H9 (cell line): Measurements from ENCODE around the gene NEURL3. TPM values are rescaled to one million over a fixed set of nuclear protein-coding genes. Genes with fewer than 3 reads are reported as not detected.

Source experiments
- DNase-seq: peaks from one replicate; pipeline ENCODE4 v3.0.0-alpha.2; 2017
- H2AFZ ChIP-seq: one replicate; pipeline ENCODE4 v1.6.1; 2013; ENCODE audit warnings: mild to moderate bottlenecking, low read length, control low read depth, moderate library complexity
- H2AK5ac ChIP-seq: 2 replicates; pipeline ENCODE4 v1.6.1; 2013; ENCODE audit warnings: low read length, control low read depth, mixed read lengths; ENCODE audit not compliant: insufficient read length
- H2BK120ac ChIP-seq: one replicate; pipeline ENCODE4 v1.6.1; 2013; ENCODE audit warnings: low read depth, mild to moderate bottlenecking, low read length, control low read depth, inconsistent platforms; ENCODE audit not compliant: poor library complexity, severe bottlenecking
- H2BK12ac ChIP-seq: 2 replicates; pipeline ENCODE4 v1.6.1; 2013; ENCODE audit warnings: low read length, control low read depth, mixed read lengths, low read depth; ENCODE audit not compliant: insufficient read length
- H2BK15ac ChIP-seq: 2 replicates; pipeline ENCODE4 v1.6.1; 2013; ENCODE audit warnings: low read depth, low read length, control low read depth
- H2BK20ac ChIP-seq: one replicate; pipeline ENCODE4 v1.6.1; 2013; ENCODE audit warnings: low read depth, mild to moderate bottlenecking, low read length, control low read depth, inconsistent platforms; ENCODE audit not compliant: poor library complexity, severe bottlenecking
- H2BK5ac ChIP-seq: 2 replicates; pipeline ENCODE4 v1.6.1; 2013; ENCODE audit warnings: low read length, control low read depth, mixed read lengths; ENCODE audit not compliant: insufficient read length
- H3K14ac ChIP-seq: 2 replicates; pipeline ENCODE4 v1.6.1; 2013; ENCODE audit warnings: low read length, control low read depth; ENCODE audit not compliant: insufficient read depth
- H3K18ac ChIP-seq: 2 replicates; pipeline ENCODE4 v1.6.1; 2013; ENCODE audit warnings: low read depth, mild to moderate bottlenecking, mixed read lengths, low read length, control low read depth; ENCODE audit not compliant: insufficient read length
- H3K23ac ChIP-seq: 2 replicates; pipeline ENCODE4 v1.6.1; 2013; ENCODE audit warnings: low read length, control low read depth, mixed read lengths, low read depth; ENCODE audit not compliant: insufficient read length
- H3K23me2 ChIP-seq: 2 replicates; pipeline ENCODE4 v1.6.1; 2013; ENCODE audit warnings: low read depth, mild to moderate bottlenecking, mixed read lengths, low read length, control low read depth; ENCODE audit not compliant: insufficient read length, poor library complexity, severe bottlenecking
- H3K27ac ChIP-seq: 2 replicates; pipeline ENCODE4 v1.5.1; 2013; ENCODE audit warnings: low read length, control low read depth, mixed read lengths, low read depth; ENCODE audit not compliant: insufficient read length
- H3K27me3 ChIP-seq: 2 replicates; pipeline ENCODE4 v1.6.1; 2013; ENCODE audit warnings: low read length, control low read depth, inconsistent platforms; ENCODE audit not compliant: insufficient read depth
- H3K4ac ChIP-seq: 2 replicates; pipeline ENCODE4 v1.6.1; 2013; ENCODE audit warnings: low read depth, mild to moderate bottlenecking, control low read depth, inconsistent platforms, low read length, moderate library complexity
- H3K4me1 ChIP-seq: 2 replicates; pipeline ENCODE4 v1.6.1; 2013; ENCODE audit warnings: low read length, control low read depth, inconsistent platforms; ENCODE audit not compliant: insufficient read depth
- H3K4me2 ChIP-seq: 2 replicates; pipeline ENCODE4 v1.6.1; 2013; ENCODE audit warnings: low read length, control low read depth, mixed read lengths; ENCODE audit not compliant: insufficient read length, insufficient read depth
- H3K56ac ChIP-seq: 2 replicates; pipeline ENCODE4 v1.6.1; 2013; ENCODE audit warnings: low read depth, mild to moderate bottlenecking, mixed read lengths, low read length, control low read depth; ENCODE audit not compliant: insufficient read length
- H3K79me1 ChIP-seq: 2 replicates; pipeline ENCODE4 v1.6.1; 2013; ENCODE audit warnings: low read depth, mild to moderate bottlenecking, moderate library complexity, low read length, control low read depth, inconsistent platforms; ENCODE audit not compliant: insufficient read depth, poor library complexity, severe bottlenecking
- H3K79me2 ChIP-seq: 2 replicates; pipeline ENCODE4 v1.6.1; 2013; ENCODE audit warnings: low read length, control low read depth, inconsistent platforms; ENCODE audit not compliant: insufficient read depth
- H3K9ac ChIP-seq: 2 replicates; pipeline ENCODE4 v1.6.1; 2013; ENCODE audit warnings: low read length, control low read depth, mixed read lengths; ENCODE audit not compliant: insufficient read length; ENCODE audit errors: extremely low read depth
- H3K9me3 ChIP-seq: one replicate; pipeline ENCODE4 v1.6.1; 2013; ENCODE audit warnings: low read depth, low read length, inconsistent platforms; ENCODE audit not compliant: control insufficient read depth
- H3T11ph ChIP-seq: one replicate; pipeline ENCODE4 v1.6.1; 2013; ENCODE audit warnings: mild to moderate bottlenecking, low read length, control low read depth, inconsistent platforms
- H4K20me1 ChIP-seq: one replicate; pipeline ENCODE4 v1.6.1; 2013; ENCODE audit not compliant: control insufficient read depth, insufficient read length, insufficient read depth
- H4K5ac ChIP-seq: 2 replicates; pipeline ENCODE4 v1.6.1; 2013; ENCODE audit warnings: low read depth, mild to moderate bottlenecking, mixed read lengths, low read length, control low read depth; ENCODE audit not compliant: insufficient read length
- H4K8ac ChIP-seq: replicated peaks from 2 replicates; pipeline ENCODE4 v1.6.1; 2013; ENCODE audit warnings: low read length, control low read depth, mixed read lengths, low read depth; ENCODE audit not compliant: insufficient read length
- H4K91ac ChIP-seq: 2 replicates; pipeline ENCODE4 v1.6.1; 2013; ENCODE audit warnings: low read depth, mild to moderate bottlenecking, moderate library complexity, mixed read lengths, low read length, control low read depth; ENCODE audit not compliant: insufficient read length
- H3K27ac Mint-ChIP-seq, 3 experiments: 2 replicates in 2 of 3; 3 replicates in 1 of 3; pipeline ENCODE4 v1.8.0; 2020 to 2021; ENCODE audit warnings: mixed read lengths in 3 of 3, mild to moderate bottlenecking in 1 of 3, moderate library complexity in 1 of 3
- H3K27me3 Mint-ChIP-seq: 2 replicates; pipeline ENCODE4 v1.8.0; 2021; ENCODE audit warnings: low read depth, mild to moderate bottlenecking, moderate library complexity, mixed read lengths
- H3K36me3 Mint-ChIP-seq, 3 experiments: 2 replicates in 2 of 3; 3 replicates in 1 of 3; pipeline ENCODE4 v1.8.0; 2020 to 2021; ENCODE audit warnings: low read depth in 3 of 3, mixed read lengths in 3 of 3; ENCODE audit not compliant: insufficient read depth in 1 of 3
- H3K4me1 Mint-ChIP-seq, 2 experiments: 2 replicates each; pipeline ENCODE4 v1.8.0; 2020; ENCODE audit warnings: mixed read lengths in 2 of 2
- H3K4me3 Mint-ChIP-seq, 2 experiments: 2 replicates in 1 of 2; 3 replicates in 1 of 2; pipeline ENCODE4 v1.8.0; 2020 to 2021; ENCODE audit warnings: mild to moderate bottlenecking in 2 of 2, mixed read lengths in 2 of 2, moderate library complexity in 1 of 2
- H3K9me3 Mint-ChIP-seq, 2 experiments: 2 replicates in 1 of 2; 3 replicates in 1 of 2; pipeline ENCODE4 v1.8.0; 2020; ENCODE audit warnings: mild to moderate bottlenecking in 2 of 2, mixed read lengths in 2 of 2, moderate library complexity in 1 of 2
- CTCF ChIP-seq: fragments of 200-600 bp; sonication (generic); conservative IDR thresholded peaks from 3 replicates; pipeline ENCODE4 v1.8.0; 2021; ENCODE audit warnings: antibody characterized with exemption, mild to moderate bottlenecking
- WGBS: extraction: QIAGEN DNeasy Blood & Tissue Kit; methylation state at CpG from one replicate; pipeline ENCODE4 v1.1.7; 2013; ENCODE audit warnings: missing lambda C conversion rate, low lambda C conversion rate, mixed read lengths; ENCODE audit not compliant: insufficient read length; ENCODE audit errors: extremely low coverage; 5-methylcytosine and 5-hydroxymethylcytosine counted together
- total RNA-seq: library from RNA; stranded (reverse); gene quantifications from 2 replicates; pipeline ENCODE4 v1.2.1, GENCODE V29; 2021

Gene NEURL3
- total RNA-seq, 1 experiment from 2014 or later: not detected

GRCh38 chr2:96538487-96539214 is 33.5 kb upstream of the NEURL3 start:
- Histone ChIP-seq H3K9ac (no peak overlapping the region), H3K14ac (peak overlapping the region; percentile 33; the same call in 1 of the 2 replicates)

More at GRCh38 chr2:96538487-96539214, 33.5 kb upstream of the NEURL3 start:
- Histone ChIP-seq H3K9me3 (no peaks in the 10 kb centered on the region), H3K79me2 (no peaks in the 10 kb centered on the region), H2BK12ac (no peak overlapping the region), H3K23ac (no peak overlapping the region), H2AFZ (no peak overlapping the region), H2BK15ac (no peak overlapping the region), H3K4me1 (no peaks in the 10 kb centered on the region; the same call in 1 of the 2 replicates), H3K27ac (no peak overlapping the region), H3K23me2 (peaks cover 19% of the 10 kb centered on the region), H4K20me1 (no peaks in the 10 kb centered on the region), H3K27me3 (peaks cover 12% of the 10 kb centered on the region; the same call in 1 of the 2 replicates), H3T11ph (no peak overlapping the region), H4K91ac (no peak overlapping the region), H3K4ac (no peak overlapping the region), H2BK20ac (no peak overlapping the region), H3K18ac (peak overlapping the region; percentile 13), H3K4me2 (peak overlapping the region; percentile 83), H4K5ac (no peak overlapping the region), H2BK5ac (no peak overlapping the region), H3K79me1 (no peaks in the 10 kb centered on the region), H3K56ac (no peak overlapping the region), H2AK5ac (no peak overlapping the region), H4K8ac (no peak overlapping the region), H2BK120ac (no peak overlapping the region)
- peaks cover 69% of the 10 kb centered on the region for H3K27me3 Mint-ChIP-seq
- peak overlapping the region in 2 of 3 experiments; percentile 77 to 89; a peak in 2 of 7 replicates for H3K27ac Mint-ChIP-seq
- no peak for TF ChIP-seq CTCF
- H3K4me1 Mint-ChIP-seq: peaks cover 25 to 35% of the 10 kb centered on the region in 2 experiments
- no CpG with 5 or more reads among the region's 24 CpGs for WGBS
- H3K36me3 Mint-ChIP-seq: peaks cover 0 to 4% (median 0%) of the 10 kb centered on the region in 3 experiments; a peak in 2 of 7 replicates
- peak overlapping the region; percentile 63 to 90 for H3K4me3 Mint-ChIP-seq
- no peaks in the 10 kb centered on the region for H3K9me3 Mint-ChIP-seq
- peak; percentile 91 for DNase-seq
